ENCODE results near the gene PDE4B.
"Not testable (repeated sequence)": the region's sequence is repeated elsewhere in the genome, so short reads cannot be mapped to it uniquely, and the experiment has no call there.

The PDE4B gene

GRCh38 chr1:65949230-65949626 lies 156.5 kb downstream of the PDE4B start:
- DNase-seq (ENCODE audit: low read depth in 1 of 2, low spot score in 1 of 2): no peak

DNA sequence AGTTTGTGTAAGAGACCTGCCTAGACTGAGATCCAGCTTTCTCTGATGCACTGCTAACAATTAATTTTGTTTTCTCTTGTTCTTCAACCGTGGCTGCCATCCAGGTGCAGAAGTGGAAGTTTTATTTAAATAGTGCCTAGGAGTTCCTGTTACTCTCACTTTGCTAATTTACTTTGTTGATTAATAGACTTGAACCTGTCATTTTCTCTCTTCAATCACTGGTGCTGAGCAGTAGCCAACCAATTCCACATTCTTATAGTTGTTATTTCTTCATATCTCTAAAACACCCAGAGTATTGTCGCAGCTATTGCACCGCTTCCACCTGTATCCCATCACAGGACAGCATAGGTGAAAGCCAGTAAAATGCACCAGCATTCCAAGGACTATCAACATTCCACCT lies 157.2 kb downstream of the PDE4B start:
- DNase-seq (ENCODE audit: low read depth in 1 of 2, low spot score in 1 of 2): no peak

DNA sequence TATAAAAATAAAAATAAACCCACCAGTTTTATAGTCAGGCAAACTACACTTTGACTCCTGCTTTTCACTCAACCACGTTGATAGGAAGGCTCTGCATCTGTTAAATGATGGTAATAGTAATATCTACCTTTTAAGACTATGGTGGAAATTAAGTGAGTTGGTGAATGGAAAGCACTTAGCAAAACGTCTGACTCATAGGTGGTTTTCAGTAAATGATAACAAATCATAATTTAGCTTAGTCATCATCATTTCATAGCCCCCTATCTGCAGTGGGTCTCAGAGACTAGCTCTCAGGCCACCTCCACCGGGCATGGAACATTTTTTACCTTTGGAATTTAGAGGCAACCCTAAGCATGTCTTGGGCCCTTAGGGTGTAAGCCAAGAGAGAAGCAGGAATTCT lies 160.0 kb downstream of the PDE4B start:
- no peak for DNase-seq (ENCODE audit: low read depth in 1 of 2, low spot score in 1 of 2)

DNA sequence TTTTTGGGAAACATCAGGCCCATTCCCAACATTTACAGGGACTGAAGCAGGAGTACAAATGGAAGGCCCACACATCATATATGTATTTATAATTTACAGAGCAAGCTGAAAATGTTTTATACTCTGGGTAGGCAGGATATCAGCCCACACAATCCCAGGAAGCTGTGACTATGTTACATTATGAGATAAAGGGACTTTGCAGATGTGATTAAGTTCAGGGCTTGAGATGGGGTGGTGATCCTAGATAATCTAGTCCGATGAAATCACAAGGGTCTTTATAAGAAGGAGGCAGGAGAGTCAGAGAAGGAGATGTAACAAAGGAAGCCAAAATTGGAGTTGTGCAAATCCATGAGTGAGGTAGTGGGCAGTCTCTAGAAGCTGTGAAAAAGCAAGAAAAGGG lies 160.5 kb downstream of the PDE4B start:
- DNase-seq (ENCODE audit: low read depth in 1 of 2, low spot score in 1 of 2): no peak

DNA sequence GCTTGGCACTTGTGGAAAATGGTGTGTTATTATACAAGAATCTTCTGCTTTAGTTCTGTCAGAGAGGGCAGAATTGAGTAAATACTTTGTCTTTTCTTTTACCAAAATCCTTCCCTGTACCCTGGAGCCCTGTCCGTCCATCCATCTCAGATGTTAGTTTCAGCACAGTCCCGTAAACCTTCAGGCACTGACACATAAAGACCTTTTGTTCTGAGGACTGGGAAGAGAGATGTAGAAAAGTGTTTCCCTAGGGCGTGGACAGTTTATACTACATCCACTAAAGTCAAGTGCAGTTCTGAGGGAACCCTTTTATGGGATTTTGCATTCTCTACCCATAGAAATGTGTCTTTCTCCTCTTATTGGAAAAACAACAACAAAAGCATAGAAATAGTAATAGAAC lies 162.4 kb downstream of the PDE4B start:
- DNase-seq (ENCODE audit: low read depth in 1 of 2, low spot score in 1 of 2): no peak

DNA sequence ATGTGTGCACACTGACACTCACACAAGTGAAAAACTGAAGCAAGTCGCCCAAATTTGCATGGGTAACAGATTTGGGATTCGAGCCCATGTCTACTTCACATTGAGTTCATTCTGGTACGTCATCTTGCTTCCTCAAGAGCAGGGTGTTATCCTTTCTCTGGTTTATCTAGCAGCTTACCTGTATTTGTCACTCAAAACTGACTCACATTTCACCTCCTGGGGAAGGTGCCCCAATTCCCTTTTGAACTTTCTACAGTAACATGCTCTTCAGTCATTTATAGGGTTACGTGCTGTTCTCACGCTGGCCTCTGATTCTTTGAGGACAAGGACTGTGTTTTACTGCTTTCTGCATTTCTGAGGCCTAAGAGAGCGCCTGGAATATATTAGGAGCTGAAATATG lies 162.8 kb downstream of the PDE4B start:
- no peak for DNase-seq (ENCODE audit: low read depth in 1 of 2, low spot score in 1 of 2)

GRCh38 chr1:65958561-65959350 lies 166.1 kb downstream of the PDE4B start:
- DNase-seq (ENCODE audit: low read depth in 1 of 2, low spot score in 1 of 2): no peak

DNA sequence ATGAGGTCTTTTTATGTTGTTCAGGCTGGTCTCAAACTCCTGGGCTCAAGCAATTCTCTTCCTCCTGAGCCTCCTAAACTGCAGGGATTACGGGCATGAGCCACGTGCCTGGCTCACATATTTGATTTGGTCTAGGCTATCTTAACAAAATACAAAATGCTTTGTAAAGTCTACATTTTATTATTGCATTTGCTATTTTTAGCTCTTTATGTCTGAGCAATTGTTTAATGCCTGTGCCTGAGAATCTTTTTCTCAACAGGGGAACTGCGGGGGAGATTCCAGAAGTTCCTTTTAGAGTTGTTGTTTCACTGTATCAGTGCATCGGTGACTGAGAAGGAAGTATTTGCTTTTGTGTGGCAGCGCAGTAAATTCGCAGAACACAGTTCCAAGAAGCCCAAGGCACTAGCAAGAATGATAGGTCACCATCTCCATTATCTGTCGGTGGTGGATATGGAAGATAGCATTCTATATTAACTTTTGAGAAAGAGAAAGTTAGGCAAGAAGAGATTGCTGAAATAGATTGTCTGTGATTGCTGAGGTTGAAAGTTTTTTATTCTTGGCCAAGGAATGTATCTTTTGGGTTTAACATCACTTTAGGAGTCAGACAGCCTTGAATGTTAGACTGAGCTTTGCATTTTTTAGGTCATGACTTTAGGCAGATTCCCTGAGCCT lies 167.3 kb downstream of the PDE4B start:
- no peak for DNase-seq (ENCODE audit: low read depth in 1 of 2, low spot score in 1 of 2)

DNA sequence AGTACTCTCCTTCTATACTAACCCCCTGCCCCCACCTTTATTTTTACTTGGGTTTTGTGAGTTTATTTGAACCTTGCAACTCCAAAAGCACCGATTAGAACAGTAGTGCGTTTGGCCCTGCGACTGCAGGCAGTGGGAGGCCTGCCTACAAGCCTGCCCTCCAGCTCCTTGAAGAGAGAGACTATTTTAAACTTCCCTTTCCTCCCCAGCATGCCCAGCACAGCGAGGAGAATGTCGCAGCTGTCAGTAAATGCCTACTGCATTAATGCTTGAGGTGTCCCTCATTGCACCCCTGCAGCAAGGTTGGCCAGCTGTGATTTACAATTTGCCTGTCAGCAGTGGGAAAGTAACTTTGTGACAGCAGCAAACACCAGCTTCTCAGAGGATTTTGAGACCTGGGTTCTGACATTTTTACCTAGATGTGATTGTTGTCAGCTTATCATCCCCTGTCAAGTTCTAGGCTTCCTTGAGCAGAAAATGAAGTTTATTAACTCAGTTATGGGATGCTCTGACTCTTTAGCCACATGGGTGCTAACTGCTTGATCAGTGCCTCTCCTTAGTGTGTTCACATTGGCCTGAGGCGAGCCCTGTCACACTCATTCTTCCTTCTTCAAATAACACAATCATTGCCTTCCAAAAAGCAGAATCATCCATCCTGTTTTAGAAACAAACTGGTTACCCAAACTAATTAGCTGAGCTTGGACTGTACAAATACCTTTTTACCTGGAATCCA lies 170.6 kb downstream of the PDE4B start:
- DNase-seq (ENCODE audit: low read depth in 1 of 2, low spot score in 1 of 2): no peak

GRCh38 chr1:65964123-65964522 lies 171.4 kb downstream of the PDE4B start:
- no peak for DNase-seq (ENCODE audit: low read depth in 1 of 2, low spot score in 1 of 2)

GRCh38 chr1:65965112-65965996 lies 172.7 kb downstream of the PDE4B start:
- DNase-seq (ENCODE audit: low read depth in 1 of 2, low spot score in 1 of 2): no peak

DNA sequence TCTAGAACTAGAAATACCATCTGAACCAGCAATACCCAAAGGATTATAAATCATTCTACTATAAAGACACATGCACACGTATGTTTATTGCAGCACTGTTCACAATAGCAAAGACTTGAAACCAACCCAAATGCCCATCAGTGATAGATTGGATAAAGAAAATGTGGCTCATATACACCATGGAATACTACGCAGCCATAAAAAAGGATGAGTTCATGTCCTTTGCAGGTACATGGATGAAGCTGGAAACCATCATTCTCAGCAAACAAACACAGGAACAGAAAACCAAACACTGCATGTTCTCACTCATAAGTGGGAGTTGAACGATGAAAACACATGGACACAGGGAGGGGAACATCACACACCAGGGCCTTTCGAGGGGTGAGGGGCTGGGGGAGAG lies 174.8 kb downstream of the PDE4B start:
- DNase-seq (ENCODE audit: low read depth in 1 of 2, low spot score in 1 of 2): not testable (repeated sequence)

DNA sequence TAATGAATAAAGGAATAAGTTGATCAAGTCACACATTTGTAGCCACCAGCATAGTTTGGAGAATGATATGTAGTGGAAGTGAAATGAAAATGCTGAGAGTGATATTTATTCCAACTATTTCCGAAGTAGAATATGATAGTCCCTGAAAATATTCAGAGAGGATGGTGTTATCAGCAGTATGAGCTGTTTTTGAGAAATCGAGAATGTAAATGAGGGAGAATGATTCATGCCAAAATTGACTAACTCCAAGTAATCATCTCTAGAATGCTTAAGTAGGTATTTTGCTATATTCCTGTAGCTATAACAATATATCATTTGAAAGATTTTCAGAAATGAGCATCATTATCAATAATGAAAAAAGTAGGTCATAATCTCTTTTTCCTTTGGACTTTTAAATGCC lies 178.9 kb downstream of the PDE4B start:
- DNase-seq (ENCODE audit: low read depth in 1 of 2, low spot score in 1 of 2): no peak

GRCh38 chr1:65975708-65976107 lies 183.0 kb downstream of the PDE4B start:
- no peak for DNase-seq (ENCODE audit: low read depth in 1 of 2, low spot score in 1 of 2)

- DNase-seq (ENCODE audit: low read depth in 1 of 2, low spot score in 1 of 2): no peak
Measured at GRCh38 chr1:65979136-65980044, 186.7 kb downstream of the PDE4B start.

- DNase-seq (ENCODE audit: low read depth in 1 of 2, low spot score in 1 of 2): no peak
Measured at GRCh38 chr1:65980237-65980636, 187.5 kb downstream of the PDE4B start.

- no peak for DNase-seq (ENCODE audit: low read depth in 1 of 2, low spot score in 1 of 2)
Measured at GRCh38 chr1:65983500-65983899, 190.8 kb downstream of the PDE4B start.

DNA sequence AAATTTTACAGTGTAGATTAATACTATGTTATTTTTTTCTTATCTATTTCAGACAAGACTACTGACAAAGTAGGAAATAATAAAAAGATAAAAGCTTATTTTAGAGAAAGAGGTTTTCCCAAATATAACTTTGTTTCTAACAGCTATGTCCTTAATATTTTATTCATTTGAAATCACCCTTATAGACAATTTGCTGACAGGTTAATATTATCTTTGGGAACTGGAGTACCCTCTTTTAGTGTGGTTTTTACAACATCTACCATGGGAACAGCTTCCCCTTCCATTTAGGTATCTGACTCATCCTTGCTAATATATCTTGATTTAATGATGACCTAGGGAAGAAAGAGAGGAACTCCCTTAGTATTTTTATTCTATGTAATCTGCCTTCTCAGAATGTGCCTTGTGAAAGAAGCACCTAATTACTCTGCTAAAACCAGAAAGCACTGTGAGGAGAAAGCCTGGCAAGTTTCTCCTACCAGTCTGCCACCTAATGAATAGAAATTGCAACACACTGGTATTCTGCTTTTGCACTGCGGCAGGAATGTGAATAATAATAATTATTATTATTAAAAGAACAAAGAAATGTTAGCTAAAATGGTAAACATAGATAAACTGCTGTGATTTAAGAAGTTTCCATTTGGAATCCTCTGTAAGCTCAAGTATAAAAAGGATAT lies 192.8 kb downstream of the PDE4B start:
- DNase-seq (ENCODE audit: low read depth in 1 of 2, low spot score in 1 of 2): no peak

DNA sequence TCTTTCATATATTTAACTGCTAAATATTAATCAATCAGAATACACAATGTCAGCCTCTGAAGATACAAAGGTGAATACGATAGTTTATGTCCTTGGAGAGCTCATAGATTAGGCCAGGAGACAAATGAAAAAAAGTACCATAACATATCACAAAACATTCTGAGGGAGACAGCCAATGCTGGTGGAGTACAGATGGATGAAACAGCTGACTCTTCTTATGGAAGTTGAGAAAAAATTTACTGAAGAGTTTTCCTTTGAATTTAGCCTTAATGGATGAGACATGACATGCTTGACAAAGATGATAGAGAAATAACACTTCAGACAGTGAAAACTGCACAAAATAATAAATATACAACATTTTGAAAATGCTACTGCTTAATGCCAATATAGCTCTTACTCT lies 193.5 kb downstream of the PDE4B start:
- no peak for DNase-seq (ENCODE audit: low read depth in 1 of 2, low spot score in 1 of 2)

- DNase-seq (ENCODE audit: low read depth in 1 of 2, low spot score in 1 of 2): no peak
Measured at GRCh38 chr1:65990161-65990560, 197.5 kb downstream of the PDE4B start.
